SH-SY5Y (cell line): ENCODE data around the gene GALNTL6.

Experiments used
- GATA2 ChIP-seq: IDR thresholded peaks from 2 replicates; pipeline ENCODE4 v1.6.1; 2011; ENCODE audit warnings: mild to moderate bottlenecking, low read depth, low read length
- GATA3 ChIP-seq: IDR thresholded peaks from 2 replicates; pipeline ENCODE4 v1.6.1; 2011; ENCODE audit warnings: low read depth, mild to moderate bottlenecking, low read length, moderate library complexity

GALNTL6 gene

DNA sequence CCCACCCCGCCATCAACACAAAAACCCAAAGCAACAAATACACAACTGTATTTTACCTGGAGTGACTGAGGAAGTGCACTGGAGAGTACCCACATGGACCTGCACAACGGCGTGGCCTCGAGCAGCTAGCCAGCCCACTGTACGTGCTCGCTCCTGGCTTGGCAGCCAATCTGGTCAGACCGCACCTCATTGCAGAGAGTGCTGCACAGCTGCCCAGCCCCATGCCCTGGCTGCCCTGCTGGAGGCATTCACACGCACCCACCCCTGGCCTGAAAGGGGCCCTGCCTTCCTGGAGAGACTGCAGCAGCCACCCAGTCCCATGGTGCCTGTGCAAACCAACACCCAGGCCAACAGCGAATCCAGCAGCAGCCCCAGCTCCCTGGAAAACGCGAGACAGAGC is 116.3 kb downstream of the GALNTL6 start:
- TF ChIP-seq GATA3 (no peak), GATA2 (no peak)

DNA sequence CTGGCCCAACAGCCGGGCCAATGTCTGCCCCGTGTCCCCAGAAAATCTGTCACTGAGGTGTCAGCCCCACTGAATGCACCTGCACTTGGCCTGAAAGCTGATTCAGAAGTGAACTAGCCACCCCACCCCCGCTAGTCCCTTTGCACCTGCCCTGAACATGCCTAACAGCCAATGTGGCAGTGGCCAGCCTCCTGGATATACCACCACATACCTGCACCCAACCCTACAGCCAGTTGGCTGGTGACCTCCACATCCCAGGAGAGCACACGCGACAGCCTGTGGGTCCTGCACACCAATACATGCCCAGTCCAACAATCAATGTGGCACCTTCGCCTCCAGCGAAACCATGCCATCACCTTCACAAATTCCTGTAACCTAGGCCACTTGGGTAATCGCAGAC is 116.7 kb downstream of the GALNTL6 start:
- no peak for TF ChIP-seq GATA3
- no peak for TF ChIP-seq GATA2

DNA sequence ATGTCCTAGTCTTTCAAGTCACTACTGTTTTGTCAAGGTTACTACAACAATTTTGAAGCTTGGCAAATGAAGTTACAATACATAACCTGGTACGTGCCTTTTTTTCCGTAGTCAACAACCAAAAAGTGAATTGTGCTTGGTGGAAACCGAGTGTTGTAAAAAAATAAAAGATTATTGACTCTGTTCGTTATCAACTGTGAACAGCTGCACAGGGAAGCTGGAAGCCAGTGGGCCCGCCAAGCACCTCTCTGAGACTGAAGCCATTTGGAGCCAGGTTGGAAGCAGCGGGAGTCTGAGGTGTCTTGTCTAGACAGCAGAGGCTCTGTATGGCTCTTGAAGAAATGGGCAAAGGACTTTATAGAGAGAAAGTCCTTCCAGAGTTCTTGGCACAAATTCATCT is 119.0 kb downstream of the GALNTL6 start:
- no peak for TF ChIP-seq GATA3
- TF ChIP-seq GATA2: no peak

DNA sequence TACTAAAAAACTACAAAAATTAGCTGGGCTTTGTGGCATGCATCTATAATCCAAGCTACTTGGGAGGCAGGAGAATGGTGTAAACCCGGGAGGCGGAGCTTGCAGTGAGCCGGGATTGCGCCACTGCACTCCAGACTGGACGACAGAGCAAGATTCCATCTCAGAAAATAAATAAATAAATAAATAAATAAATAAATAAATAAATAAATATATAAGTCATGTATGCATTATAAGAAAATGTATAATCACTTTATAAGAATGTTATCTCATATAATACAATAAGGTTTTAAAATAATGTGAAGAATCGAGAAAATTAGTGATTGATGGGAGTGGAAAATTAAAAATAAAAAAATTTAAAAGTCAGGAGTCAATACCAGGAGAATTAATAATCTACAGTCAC is 127.5 kb downstream of the GALNTL6 start:
- TF ChIP-seq GATA2: no peak
- TF ChIP-seq GATA3: no peak

DNA sequence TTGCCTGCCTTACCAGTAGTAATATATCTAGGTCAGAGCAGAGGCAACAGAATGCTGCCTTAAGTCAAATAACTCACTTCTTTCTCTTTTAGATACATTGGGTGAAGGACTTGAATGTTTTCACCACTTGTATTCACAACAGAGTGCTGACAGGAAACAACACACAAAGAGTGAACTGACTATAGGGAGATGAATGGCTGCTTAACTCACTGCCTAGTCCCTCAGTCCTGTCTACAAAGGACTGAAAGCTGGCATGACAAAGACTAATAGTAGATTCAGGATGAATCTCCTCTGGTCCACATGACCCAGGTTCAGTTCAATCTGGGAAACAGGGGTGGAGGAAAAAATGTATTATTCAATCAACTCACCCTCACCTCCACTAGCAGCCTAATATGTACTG is 134.2 kb downstream of the GALNTL6 start:
- TF ChIP-seq GATA2 (no peak), GATA3 (no peak)

DNA sequence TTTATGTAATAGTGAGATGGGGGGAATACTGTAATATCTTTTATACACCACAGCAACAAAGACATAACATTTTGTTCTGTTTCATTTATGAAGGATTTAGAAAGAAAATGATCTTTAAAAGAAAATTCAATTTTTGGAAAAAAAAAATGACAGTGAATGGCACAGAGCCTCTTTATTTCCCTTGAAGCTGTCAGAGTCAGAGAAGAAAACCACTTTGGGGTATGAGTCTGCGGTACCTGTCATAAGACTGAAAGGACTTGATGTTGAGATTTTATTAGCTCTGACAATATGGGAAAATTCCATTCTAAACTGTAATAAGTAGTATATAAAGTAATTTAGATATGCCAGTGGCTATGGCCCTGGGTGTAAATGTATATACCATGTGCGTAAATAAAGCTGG is 134.8 kb downstream of the GALNTL6 start:
- TF ChIP-seq GATA2 (no peak), GATA3 (no peak)

DNA sequence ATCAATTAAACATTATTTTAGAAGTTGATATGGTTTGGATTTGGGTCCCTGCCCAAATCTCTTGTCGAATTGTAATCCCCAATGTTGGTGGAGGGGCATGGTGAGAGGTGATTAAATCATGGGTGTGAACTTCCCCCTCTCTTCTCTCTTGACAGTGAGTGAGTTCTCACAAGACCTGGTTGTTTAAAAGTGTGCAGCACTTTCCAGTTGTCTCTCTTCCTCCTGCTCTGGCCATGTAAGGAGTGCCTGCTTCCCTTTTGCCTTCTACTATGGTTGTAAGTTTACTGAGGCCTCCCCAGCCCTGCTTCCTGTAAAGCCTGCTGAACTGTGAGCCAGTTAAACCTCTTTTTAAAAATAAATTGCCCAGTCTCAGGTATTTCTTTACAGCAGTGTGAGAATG is 141.4 kb downstream of the GALNTL6 start:
- no peak for TF ChIP-seq GATA3
- TF ChIP-seq GATA2: no peak

DNA sequence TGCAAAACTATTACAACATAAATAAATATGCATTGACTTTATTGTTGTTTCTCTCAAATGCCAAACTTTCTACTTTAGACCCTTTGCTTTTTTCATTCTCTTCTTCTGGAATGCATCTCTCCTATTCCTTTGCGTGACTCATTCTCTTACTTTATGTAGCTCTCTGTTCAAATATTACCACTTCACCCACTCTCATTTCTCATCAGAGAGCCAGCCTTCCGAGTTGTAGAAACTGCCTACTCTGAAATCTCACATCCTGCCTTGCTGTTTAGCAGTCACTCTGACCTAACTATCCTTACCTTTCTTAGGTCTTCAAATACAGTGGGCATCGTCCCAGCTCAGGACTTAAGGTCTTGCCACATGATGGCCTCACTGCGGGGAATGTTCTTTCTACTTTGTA is 143.5 kb downstream of the GALNTL6 start:
- TF ChIP-seq GATA3: no peak
- TF ChIP-seq GATA2: no peak

DNA sequence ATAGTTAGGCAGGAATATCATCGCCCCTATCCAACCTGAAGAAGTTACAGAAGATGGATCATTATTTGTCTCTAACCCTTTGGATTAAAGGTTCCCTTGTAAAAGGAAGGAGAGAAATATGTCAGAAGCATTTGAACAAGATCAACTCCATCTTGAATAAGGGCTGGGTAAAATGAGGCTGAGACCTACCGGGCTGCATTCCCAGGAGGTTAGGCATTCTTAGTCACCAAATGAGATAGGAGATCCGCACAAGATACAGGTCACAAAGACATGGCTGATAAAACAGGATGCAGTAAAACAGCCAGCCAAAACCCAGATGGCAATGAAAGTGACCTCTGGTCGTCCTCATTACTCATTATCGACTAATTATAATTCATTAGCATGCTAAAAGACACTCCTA is 148.9 kb downstream of the GALNTL6 start:
- TF ChIP-seq GATA2: no peak
- TF ChIP-seq GATA3: no peak

DNA sequence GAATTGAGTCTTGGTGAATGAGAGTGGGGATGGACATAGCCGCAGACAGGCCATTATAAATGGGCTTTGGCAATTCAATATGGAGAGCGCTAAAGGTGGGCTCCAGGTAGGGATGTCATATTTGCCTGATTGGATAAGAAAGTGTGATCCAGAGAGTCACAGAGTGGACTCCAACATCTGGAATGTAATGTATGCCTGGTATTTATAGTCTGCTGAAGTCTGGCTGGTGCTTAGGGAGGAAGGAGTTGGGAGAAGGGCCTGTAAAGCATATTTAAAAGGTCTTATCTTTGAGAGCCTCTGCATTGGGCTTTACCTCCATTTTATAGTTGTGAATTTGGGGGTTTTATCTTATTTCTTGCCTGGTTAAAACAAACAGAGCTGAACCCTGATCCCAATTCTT is 153.2 kb downstream of the GALNTL6 start:
- TF ChIP-seq GATA3: no peak
- no peak for TF ChIP-seq GATA2

DNA sequence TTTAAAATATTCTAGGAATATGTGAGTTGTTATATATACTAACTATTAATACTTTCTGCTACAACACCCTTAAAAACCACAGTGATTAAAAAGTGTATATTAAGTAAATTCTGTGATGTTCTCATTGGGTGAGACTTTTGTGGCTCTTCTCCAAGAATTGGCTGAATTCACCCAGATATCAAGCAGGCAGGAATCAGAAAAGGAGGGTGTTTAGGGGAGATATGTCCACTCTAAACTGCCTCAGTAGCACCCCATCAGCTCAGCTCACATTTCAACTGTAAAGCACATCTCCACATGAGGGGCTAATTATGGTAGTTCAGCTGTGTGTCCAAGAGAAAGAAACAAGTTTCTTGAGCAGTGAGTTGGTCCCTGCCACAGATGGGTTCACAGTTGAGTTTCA is 165.0 kb downstream of the GALNTL6 start:
- TF ChIP-seq GATA3 (no peak), GATA2 (no peak)

DNA sequence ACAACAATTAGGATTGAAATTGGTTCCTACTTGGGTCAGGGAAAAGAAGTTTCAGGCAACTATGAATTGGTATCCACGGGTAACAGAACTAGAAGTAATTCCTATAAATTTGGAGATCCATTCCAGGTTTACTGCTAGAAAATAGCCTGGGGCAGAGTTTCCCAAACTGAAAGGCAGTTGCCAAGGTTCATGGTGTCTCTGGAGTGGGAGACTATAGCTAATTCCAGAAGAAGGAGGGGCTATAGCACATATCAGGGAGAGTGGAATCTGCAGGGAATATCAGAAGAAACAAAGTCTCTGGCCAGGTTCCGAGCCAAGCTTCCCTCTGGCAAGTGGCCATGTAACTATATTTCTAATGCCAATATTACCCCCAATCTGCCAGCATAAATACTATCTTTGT is 166.3 kb downstream of the GALNTL6 start:
- TF ChIP-seq GATA3: no peak
- no peak for TF ChIP-seq GATA2

DNA sequence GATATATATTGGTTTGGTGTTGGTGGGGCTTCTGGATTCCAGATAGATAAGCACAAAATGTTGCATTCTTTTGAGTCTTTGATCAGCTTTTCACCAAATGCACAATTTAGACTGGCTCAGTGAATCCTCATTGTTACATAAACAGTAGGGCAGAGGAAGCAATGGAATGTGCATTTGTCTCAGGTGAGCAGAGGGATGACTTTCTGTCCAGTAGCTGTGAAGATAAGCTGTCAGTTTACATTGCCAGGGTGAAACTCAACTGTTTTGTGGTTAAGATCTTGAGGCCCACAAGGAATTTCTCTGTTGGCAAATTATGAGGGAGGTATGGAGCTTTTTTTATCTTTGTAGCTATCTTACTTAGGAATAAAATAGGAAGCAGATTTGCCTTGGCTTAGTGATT is 168.0 kb downstream of the GALNTL6 start:
- TF ChIP-seq GATA3 (no peak), GATA2 (no peak)

DNA sequence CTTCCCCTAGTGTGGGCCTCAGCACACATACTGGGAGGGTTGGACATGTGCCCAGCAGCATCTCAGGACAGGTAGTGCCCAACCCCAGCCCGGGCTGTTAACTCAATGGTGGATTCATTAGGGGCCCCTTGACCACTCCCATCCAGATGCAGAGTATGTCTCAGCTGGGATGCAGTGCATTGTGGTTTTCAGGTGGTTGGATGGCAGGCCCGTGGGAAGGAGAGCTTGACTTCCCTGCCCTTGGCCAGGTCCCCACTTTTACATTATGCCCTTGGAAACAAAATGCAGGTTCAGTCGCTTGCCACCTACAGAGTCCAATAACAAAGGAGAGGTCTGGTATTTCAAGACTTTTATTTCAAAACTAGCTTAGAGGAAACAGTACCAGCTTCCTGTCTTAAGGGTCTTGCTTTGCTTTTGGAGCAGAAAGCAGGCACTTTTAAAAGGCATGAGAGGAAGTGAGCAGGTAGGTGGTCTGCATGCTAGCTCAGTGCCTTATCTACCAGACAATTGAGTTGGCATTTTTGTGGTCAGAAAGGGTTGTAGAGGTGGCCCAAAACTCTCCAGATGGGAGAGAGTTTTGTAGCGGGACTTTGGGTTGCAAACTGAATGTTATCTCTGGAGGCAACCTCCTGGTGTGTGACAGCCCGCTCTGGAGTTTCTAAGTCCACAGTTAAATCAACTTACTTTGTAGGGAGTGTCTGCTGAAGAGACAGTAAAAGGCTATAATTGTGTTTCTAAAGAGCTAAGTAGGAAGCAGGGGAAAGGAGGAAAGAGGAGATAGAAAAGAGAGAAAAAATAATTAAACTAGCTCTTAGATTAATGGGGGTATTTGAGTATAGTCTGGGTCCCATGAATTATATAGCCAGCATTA is 171.0 kb downstream of the GALNTL6 start:
- no peak for TF ChIP-seq GATA3
- no peak for TF ChIP-seq GATA2

DNA sequence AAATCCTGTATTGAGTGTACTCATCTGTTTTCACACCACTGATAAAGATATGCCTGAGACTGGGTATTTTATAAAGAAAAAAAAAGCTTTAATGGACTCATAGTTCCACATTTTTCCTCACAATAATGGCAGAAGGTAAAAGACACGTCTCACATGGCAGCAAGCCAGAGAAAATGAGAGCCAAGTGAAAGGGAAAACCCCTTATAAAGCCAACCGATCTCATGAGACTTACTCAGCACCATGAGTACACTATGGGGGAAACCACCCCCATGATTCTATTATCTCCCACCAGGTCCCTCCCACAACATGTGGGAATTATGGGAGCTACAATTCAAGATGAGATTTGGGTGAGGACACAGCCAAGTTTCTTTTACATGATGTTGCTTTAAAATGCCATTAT is 171.9 kb downstream of the GALNTL6 start:
- TF ChIP-seq GATA3 (no peak), GATA2 (no peak)
